Suprapubic skin (tissue), 4 donors: Measurements from ENCODE around the gene CLNS1A. TPM values are rescaled to one million over a fixed set of nuclear protein-coding genes. Genes with fewer than 3 reads are reported as not detected.

ENCODE experiments used
- DNase-seq, 2 donors: peaks; one replicate each; pipeline ENCODE4 v3.0.0-alpha.2; 2019; ENCODE audit warnings: low spot score in 2 of 2
- H3K27ac ChIP-seq: fragments of 200-600 bp; sonication (generic); one replicate; pipeline ENCODE4 v1.5.1; 2019
- H3K27me3 ChIP-seq: fragments of 200-600 bp; sonication (generic); one replicate; pipeline ENCODE4 v1.5.1; 2019
- H3K36me3 ChIP-seq: fragments of 200-600 bp; sonication (generic); one replicate; pipeline ENCODE4 v1.5.1; 2019
- H3K4me1 ChIP-seq: fragments of 200-600 bp; sonication (generic); one replicate; pipeline ENCODE4 v1.5.1; 2019
- H3K4me3 ChIP-seq: fragments of 200-600 bp; sonication (generic); one replicate; pipeline ENCODE4 v1.5.1; 2019; ENCODE audit warnings: mild to moderate bottlenecking
- H3K9me3 ChIP-seq: fragments of 200-600 bp; sonication (generic); one replicate; pipeline ENCODE4 v1.5.1; 2019
- EP300 ChIP-seq: sonication (generic); formaldehyde crosslinking; IDR thresholded peaks from one replicate; pipeline ENCODE4 v1.6.1; 2017; ENCODE audit warnings: antibody characterized with exemption
- POLR2A ChIP-seq, 2 donors: fragments of 450-650 bp; IDR thresholded peaks; one replicate each; pipeline ENCODE4 v1.6.1; 2017; ENCODE audit warnings: antibody characterized with exemption in 2 of 2, mild to moderate bottlenecking in 2 of 2, moderate library complexity in 2 of 2
- POLR2AphosphoS5 ChIP-seq, 3 donors: sonication (generic); formaldehyde crosslinking; IDR thresholded peaks; one replicate each; pipeline ENCODE4 v1.6.1; 2017; ENCODE audit warnings: antibody characterized with exemption in 3 of 3
- WGBS: methylation state at CpG from one replicate; pipeline ENCODE4 v1.1.5; 2018; 5-methylcytosine and 5-hydroxymethylcytosine counted together
- total RNA-seq, 4 donors: library from RNA; depleted of rRNA; stranded (reverse); fragments of >200 nt; gene quantifications; one replicate each; pipeline ENCODE4 v1.1.0, GENCODE V29; 2016
- TF ChIP-seq, protein P1 (sequence below), 2 donors: fragments of 200-600 bp in 1 of 2; fragments of 450-650 bp in 1 of 2; sonication (generic) in 1 of 2; IDR thresholded peaks; one replicate each; pipeline ENCODE4 v1.5.1; 2016 to 2019; ENCODE audit warnings: antibody characterized with exemption in 2 of 2, mild to moderate bottlenecking in 1 of 2, moderate library complexity in 1 of 2

CLNS1A gene
- total RNA-seq, result 10 to 100 TPM; 36.6 to 88.1 (median 69.2) TPM

- Histone ChIP-seq H3K4me1 (peaks cover 18% of the 10 kb centered on the region), H3K4me3 (peak within 1 kb of the TSS; percentile 74), H3K27me3 (no peaks in the 10 kb centered on the region), H3K27ac (peak within 1 kb of the TSS; percentile 80), H3K9me3 (no peaks in the 10 kb centered on the region), H3K36me3 (no peaks in the 10 kb centered on the region)
- peak in 1 of 2 donors; percentile 57 for TF ChIP-seq POLR2A (IDR thresholded peaks at IDR 0.05)
- no peak for TF ChIP-seq EP300
- TF ChIP-seq POLR2AphosphoS5 (IDR thresholded peaks at IDR 0.05), result peak in 2 of 3 donors; percentile 26 to 50
- WGBS, result under 1% methylated on average over 28 of the region's 41 CpGs
- peak; percentile 88 to 91 for DNase-seq
Measured at GRCh38 chr11:77637345-77638165, at the start of gene CLNS1A. Gene CLNS1A, minus strand, starts transcription at chr11:77637794. Its CDS starts 80 bp downstream, at chr11:77637714.

DNA sequence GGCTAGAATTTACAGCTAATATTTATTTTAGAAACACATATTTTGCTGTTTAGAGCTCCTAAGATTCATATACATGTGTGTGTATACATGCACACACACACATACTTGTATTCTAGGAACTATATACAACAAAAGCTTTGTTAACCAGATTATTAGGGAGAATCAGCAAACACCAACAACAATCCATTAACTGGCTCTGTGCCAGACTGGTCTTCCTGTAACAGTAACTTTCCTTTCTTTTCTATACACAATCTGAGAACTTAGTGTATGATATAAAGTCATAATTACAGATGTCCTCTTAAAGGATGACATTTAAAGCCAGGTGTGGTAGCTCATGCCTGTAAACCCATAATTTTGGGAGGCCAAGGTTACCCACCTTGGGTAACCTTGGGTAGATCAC lies 49.5 kb upstream of the CLNS1A start:
- Histone ChIP-seq H3K27ac (no peak overlapping the region), H3K4me3 (no peak overlapping the region), H3K36me3 (peaks cover 79% of the 10 kb centered on the region), H3K4me1 (no peaks in the 10 kb centered on the region), H3K9me3 (no peaks in the 10 kb centered on the region), H3K27me3 (no peaks in the 10 kb centered on the region)
- TF ChIP-seq, protein P1, sequence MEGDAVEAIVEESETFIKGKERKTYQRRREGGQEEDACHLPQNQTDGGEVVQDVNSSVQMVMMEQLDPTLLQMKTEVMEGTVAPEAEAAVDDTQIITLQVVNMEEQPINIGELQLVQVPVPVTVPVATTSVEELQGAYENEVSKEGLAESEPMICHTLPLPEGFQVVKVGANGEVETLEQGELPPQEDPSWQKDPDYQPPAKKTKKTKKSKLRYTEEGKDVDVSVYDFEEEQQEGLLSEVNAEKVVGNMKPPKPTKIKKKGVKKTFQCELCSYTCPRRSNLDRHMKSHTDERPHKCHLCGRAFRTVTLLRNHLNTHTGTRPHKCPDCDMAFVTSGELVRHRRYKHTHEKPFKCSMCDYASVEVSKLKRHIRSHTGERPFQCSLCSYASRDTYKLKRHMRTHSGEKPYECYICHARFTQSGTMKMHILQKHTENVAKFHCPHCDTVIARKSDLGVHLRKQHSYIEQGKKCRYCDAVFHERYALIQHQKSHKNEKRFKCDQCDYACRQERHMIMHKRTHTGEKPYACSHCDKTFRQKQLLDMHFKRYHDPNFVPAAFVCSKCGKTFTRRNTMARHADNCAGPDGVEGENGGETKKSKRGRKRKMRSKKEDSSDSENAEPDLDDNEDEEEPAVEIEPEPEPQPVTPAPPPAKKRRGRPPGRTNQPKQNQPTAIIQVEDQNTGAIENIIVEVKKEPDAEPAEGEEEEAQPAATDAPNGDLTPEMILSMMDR (IDR thresholded peaks at IDR 0.05), result no peak
- TF ChIP-seq EP300, result no peak
- TF ChIP-seq POLR2AphosphoS5 (IDR thresholded peaks at IDR 0.05), result no peak
- no peak for TF ChIP-seq POLR2A (IDR thresholded peaks at IDR 0.05)
- no peak for DNase-seq

- WGBS, result 93% methylated on average over 3 of the region's 3 CpGs
- no peak for TF ChIP-seq EP300
- TF ChIP-seq POLR2AphosphoS5 (IDR thresholded peaks at IDR 0.05), result no peak
- TF ChIP-seq POLR2A (IDR thresholded peaks at IDR 0.05), result no peak
- TF ChIP-seq, protein P1 (IDR thresholded peaks at IDR 0.05), result no peak
- Histone ChIP-seq H3K4me1 (no peaks in the 10 kb centered on the region), H3K36me3 (peaks cover 91% of the 10 kb centered on the region), H3K4me3 (no peak overlapping the region), H3K27me3 (no peaks in the 10 kb centered on the region), H3K9me3 (no peaks in the 10 kb centered on the region), H3K27ac (no peak overlapping the region)
- no peak for DNase-seq
Measured at GRCh38 chr11:77677138-77677537, 39.5 kb upstream of the CLNS1A start.

- WGBS, result 96% methylated on average over 1 of the region's 1 CpG
- Histone ChIP-seq H3K27me3 (no peaks in the 10 kb centered on the region), H3K36me3 (peaks cover 96% of the 10 kb centered on the region), H3K4me1 (no peaks in the 10 kb centered on the region), H3K27ac (no peak overlapping the region), H3K4me3 (no peak overlapping the region), H3K9me3 (no peaks in the 10 kb centered on the region)
- TF ChIP-seq POLR2AphosphoS5 (IDR thresholded peaks at IDR 0.05) (no peak), EP300 (no peak), POLR2A (IDR thresholded peaks at IDR 0.05) (no peak)
- TF ChIP-seq, protein P1 (IDR thresholded peaks at IDR 0.05), result no peak
- DNase-seq, result no peak
Measured at GRCh38 chr11:77672264-77672663, 34.7 kb upstream of the CLNS1A start.

GRCh38 chr11:77669848-77670511 lies 32.4 kb upstream of the CLNS1A start:
- DNase-seq, result no peak
- TF ChIP-seq, protein P1 (IDR thresholded peaks at IDR 0.05), result no peak
- TF ChIP-seq POLR2AphosphoS5 (IDR thresholded peaks at IDR 0.05) (no peak), EP300 (no peak), POLR2A (IDR thresholded peaks at IDR 0.05) (no peak)
- Histone ChIP-seq H3K36me3 (peaks cover 88% of the 10 kb centered on the region), H3K4me3 (no peak overlapping the region), H3K27ac (no peak overlapping the region), H3K9me3 (no peaks in the 10 kb centered on the region), H3K27me3 (no peaks in the 10 kb centered on the region), H3K4me1 (no peaks in the 10 kb centered on the region)
- WGBS, result 96% methylated on average over 2 of the region's 2 CpGs
